GM18505 (cell line): ENCODE results near the gene LRCH2.

ENCODE experiments used
- ATAC-seq: cut with Tn5 transposase; IDR thresholded peaks from one replicate; pipeline ENCODE4 v1.9.1; 2021; ENCODE audit not compliant: unreplicated experiment
- POLR2A ChIP-seq: IDR thresholded peaks from 4 replicates; pipeline ENCODE4 v1.6.1; 2011; ENCODE audit warnings: borderline replicate concordance; ENCODE audit not compliant: insufficient read depth, insufficient read length; ENCODE audit errors: extremely low read depth

Gene LRCH2

DNA sequence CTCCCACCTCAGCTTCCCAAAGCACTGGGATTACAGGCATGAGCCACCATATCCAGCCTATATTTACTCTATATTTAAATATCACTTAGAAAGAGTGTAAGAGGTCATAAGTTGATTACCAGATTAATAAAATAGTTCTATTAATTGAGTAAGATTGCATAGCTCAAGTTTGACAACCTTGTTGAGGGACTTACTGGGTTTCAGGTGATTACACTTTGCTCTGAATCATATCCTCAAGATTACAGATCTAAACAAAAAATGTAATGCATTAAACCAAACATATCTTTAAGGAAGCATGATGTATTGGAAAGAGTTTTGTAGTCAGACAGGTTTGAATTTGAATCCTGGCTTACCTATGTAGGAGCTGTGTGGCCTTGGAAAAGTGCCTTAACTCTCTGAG lies 168.6 kb downstream of the LRCH2 start:
- no peak for TF ChIP-seq POLR2A
- no peak for ATAC-seq
